WTC11 (cell line): Measurements from ENCODE around the gene TEX44. TPM values are rescaled to one million over a fixed set of nuclear protein-coding genes. Genes with fewer than 3 reads are reported as not detected.
A peak's percentile ranks its signal among the peaks of the same experiment; 100 is the strongest.

Experiments used
- ATAC-seq: fragments of 200-7000 bp; cut with Tn5 transposase; 2 replicates; pipeline ENCODE4 v1.10.0; 2021; ENCODE audit warnings: mild to moderate bottlenecking, moderate library complexity
- CTCF ChIA-PET: fragments of 300-600 bp; sonication (Branson Sonifier 250); formaldehyde crosslinking; loops from one replicate; lab custom pipeline; 2021; ENCODE audit warnings: antibody characterized with exemption; lab: Charles Lee
- POLR2A ChIA-PET: fragments of 350-600 bp; sonication (Branson Sonifier 250); formaldehyde crosslinking; loops from one replicate; lab custom pipeline; 2021; ENCODE audit warnings: antibody characterized with exemption; lab: Charles Lee
- DNase-seq: peaks from one replicate; pipeline ENCODE4 v3.0.0; 2021; ENCODE audit warnings: low spot score
- H3K27ac Mint-ChIP-seq: 2 replicates; pipeline ENCODE4 v1.8.0; 2021; ENCODE audit warnings: mixed read lengths
- H3K27me3 Mint-ChIP-seq: 2 replicates; pipeline ENCODE4 v1.8.0; 2021; ENCODE audit warnings: low read depth, mild to moderate bottlenecking, moderate library complexity, mixed read lengths
- H3K36me3 Mint-ChIP-seq: 2 replicates; pipeline ENCODE4 v1.8.0; 2021; ENCODE audit warnings: mixed read lengths
- H3K4me1 Mint-ChIP-seq: 2 replicates; pipeline ENCODE4 v1.8.0; 2022; ENCODE audit warnings: mixed read lengths
- H3K4me3 Mint-ChIP-seq: 2 replicates; pipeline ENCODE4 v1.8.0; 2021; ENCODE audit warnings: mild to moderate bottlenecking, moderate library complexity, mixed read lengths
- H3K9me3 Mint-ChIP-seq: 2 replicates; pipeline ENCODE4 v1.8.0; 2021; ENCODE audit warnings: mixed read lengths
- ATF1 ChIP-seq: sonication (generic); formaldehyde crosslinking; IDR thresholded peaks from 2 replicates; pipeline ENCODE4 v1.8.1; 2023; ENCODE audit warnings: mild to moderate bottlenecking, moderate library complexity, missing genetic modification reagents
- CREB1 ChIP-seq: sonication (generic); formaldehyde crosslinking; IDR thresholded peaks from 2 replicates; pipeline ENCODE4 v1.8.0; 2023; ENCODE audit warnings: mild to moderate bottlenecking, missing genetic modification reagents
- EMX1 ChIP-seq: fragments of 250-450 bp; sonication (Bioruptor Pico); IDR thresholded peaks from 2 replicates; pipeline ENCODE4 v1.8.0; 2021; ENCODE audit warnings: mild to moderate bottlenecking
- ESRRA ChIP-seq: sonication (generic); formaldehyde crosslinking; IDR thresholded peaks from 2 replicates; pipeline ENCODE4 v1.8.1; 2022; ENCODE audit warnings: mild to moderate bottlenecking, missing genetic modification reagents, borderline replicate concordance
- FOXJ3 ChIP-seq: sonication (generic); formaldehyde crosslinking; IDR thresholded peaks from 2 replicates; pipeline ENCODE4 v1.9.0; 2021; ENCODE audit warnings: missing genetic modification reagents, mild to moderate bottlenecking, borderline replicate concordance
- GABPB1 ChIP-seq: sonication (generic); formaldehyde crosslinking; IDR thresholded peaks from 2 replicates; pipeline ENCODE4 v1.8.1; 2023; ENCODE audit warnings: mild to moderate bottlenecking, missing genetic modification reagents
- GTF2I ChIP-seq: fragments of 250-450 bp; sonication (Bioruptor Pico); conservative IDR thresholded peaks from 2 replicates; pipeline ENCODE4 v1.4.0; 2021; ENCODE audit warnings: mild to moderate bottlenecking
- JAZF1 ChIP-seq: fragments of 250-450 bp; sonication (Bioruptor Pico); IDR thresholded peaks from 2 replicates; pipeline ENCODE4 v1.9.0; 2021; ENCODE audit warnings: moderate library complexity, mild to moderate bottlenecking, inconsistent platforms
- KAT7 ChIP-seq: sonication (generic); formaldehyde crosslinking; IDR thresholded peaks from 2 replicates; pipeline ENCODE4 v1.8.1; 2023; ENCODE audit warnings: missing genetic modification reagents, mild to moderate bottlenecking, borderline replicate concordance
- NFE2L1 ChIP-seq: sonication (generic); formaldehyde crosslinking; IDR thresholded peaks from 2 replicates; pipeline ENCODE4 v1.8.1; 2023; ENCODE audit warnings: missing genetic modification reagents
- NR2C2 ChIP-seq: sonication (generic); formaldehyde crosslinking; IDR thresholded peaks from 2 replicates; pipeline ENCODE4 v1.8.0; 2022; ENCODE audit warnings: mild to moderate bottlenecking, missing genetic modification reagents
- SMAD4 ChIP-seq: sonication (generic); formaldehyde crosslinking; IDR thresholded peaks from 2 replicates; pipeline ENCODE4 v1.8.0; 2022; ENCODE audit warnings: mild to moderate bottlenecking, missing genetic modification reagents
- TCF7 ChIP-seq: sonication (generic); formaldehyde crosslinking; IDR thresholded peaks from 2 replicates; pipeline ENCODE4 v1.8.0; 2022; ENCODE audit warnings: mild to moderate bottlenecking, low read depth, missing genetic modification reagents, moderate library complexity
- ZNF263 ChIP-seq: sonication (generic); formaldehyde crosslinking; IDR thresholded peaks from 2 replicates; pipeline ENCODE4 v1.8.1; 2022; ENCODE audit warnings: low read depth, mild to moderate bottlenecking, moderate library complexity, missing genetic modification reagents
- total RNA-seq: library from RNA; stranded (reverse); gene quantifications from 3 replicates; pipeline ENCODE4 v1.2.3, GENCODE V29; 2021
- TF ChIP-seq, protein P1 (sequence below): sonication (generic); formaldehyde crosslinking; IDR thresholded peaks from 2 replicates; pipeline ENCODE4 v1.8.1; 2023; ENCODE audit warnings: mild to moderate bottlenecking, missing genetic modification reagents
- TF ChIP-seq, protein P2 (sequence below): sonication (generic); formaldehyde crosslinking; IDR thresholded peaks from 2 replicates; pipeline ENCODE4 v1.8.1; 2022; ENCODE audit warnings: missing genetic modification reagents, borderline replicate concordance
- TF ChIP-seq, protein P3 (sequence below): sonication (generic); formaldehyde crosslinking; IDR thresholded peaks from 2 replicates; pipeline ENCODE4 v1.8.0; 2022; ENCODE audit warnings: mild to moderate bottlenecking, missing genetic modification reagents
- TF ChIP-seq, protein P4 (sequence below): sonication (generic); formaldehyde crosslinking; IDR thresholded peaks from 2 replicates; pipeline ENCODE4 v1.8.0; 2022; ENCODE audit warnings: mild to moderate bottlenecking, missing genetic modification reagents
- TF ChIP-seq, protein P5 (sequence below): fragments of 250-450 bp; sonication (Bioruptor Pico); conservative IDR thresholded peaks from 2 replicates; pipeline ENCODE4 v1.9.0; 2021; ENCODE audit warnings: mild to moderate bottlenecking

TEX44 gene
- total RNA-seq, 1 experiment from 2014 or later: not detected

DNA sequence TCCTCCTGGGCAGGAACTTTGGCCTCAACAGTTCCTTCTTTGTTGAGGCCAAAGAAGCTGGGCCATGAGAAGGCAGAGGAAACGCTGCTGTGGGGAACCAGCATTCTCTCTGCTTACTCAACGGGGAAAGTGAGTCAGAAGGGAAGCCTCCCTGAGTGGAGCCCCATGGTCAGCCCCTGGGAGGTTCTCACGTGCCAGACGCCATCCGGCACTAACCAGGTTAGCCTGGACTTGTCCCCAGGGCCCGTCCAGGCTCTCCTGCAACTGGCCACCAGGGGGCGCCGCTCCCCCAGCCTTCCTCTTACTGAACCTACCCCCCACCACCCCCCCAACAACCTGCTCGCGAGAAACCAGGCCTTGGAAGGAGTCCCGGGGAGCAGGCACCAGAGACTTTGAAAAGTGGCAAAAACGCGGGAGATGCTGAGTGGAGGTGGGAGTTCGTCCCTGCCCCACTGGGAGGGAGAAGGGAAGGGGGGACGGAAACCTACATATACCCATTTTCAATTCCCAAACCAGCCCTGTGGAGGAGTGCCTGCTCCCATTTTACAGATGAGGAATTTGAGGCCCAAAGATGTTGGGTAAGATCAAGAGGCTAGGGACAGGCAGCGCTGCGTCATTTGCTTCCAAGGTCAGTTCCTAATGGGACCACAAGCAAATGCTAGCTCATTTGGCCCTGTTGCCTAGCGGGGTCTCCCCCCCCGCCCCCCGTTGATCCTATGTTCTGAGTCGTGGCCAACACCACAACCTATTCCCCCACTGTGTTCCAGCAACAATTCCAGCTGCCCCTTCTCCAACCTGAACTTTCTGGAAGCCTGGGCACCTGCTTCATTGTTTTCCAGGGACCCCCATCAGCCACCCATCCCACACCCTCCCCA, 20.0 kb downstream of the TEX44 start (continued):
- TF ChIP-seq EMX1 (CRISPR knock-in tag): no peak; the same call in 1 of the 2 replicates
- no peak for TF ChIP-seq JAZF1 (CRISPR knock-in tag)
- TF ChIP-seq, protein P1, sequence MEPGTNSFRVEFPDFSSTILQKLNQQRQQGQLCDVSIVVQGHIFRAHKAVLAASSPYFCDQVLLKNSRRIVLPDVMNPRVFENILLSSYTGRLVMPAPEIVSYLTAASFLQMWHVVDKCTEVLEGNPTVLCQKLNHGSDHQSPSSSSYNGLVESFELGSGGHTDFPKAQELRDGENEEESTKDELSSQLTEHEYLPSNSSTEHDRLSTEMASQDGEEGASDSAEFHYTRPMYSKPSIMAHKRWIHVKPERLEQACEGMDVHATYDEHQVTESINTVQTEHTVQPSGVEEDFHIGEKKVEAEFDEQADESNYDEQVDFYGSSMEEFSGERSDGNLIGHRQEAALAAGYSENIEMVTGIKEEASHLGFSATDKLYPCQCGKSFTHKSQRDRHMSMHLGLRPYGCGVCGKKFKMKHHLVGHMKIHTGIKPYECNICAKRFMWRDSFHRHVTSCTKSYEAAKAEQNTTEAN (CRISPR knock-in tag): no peak
- TF ChIP-seq, all 79 proteins: peak for 11

DNA sequence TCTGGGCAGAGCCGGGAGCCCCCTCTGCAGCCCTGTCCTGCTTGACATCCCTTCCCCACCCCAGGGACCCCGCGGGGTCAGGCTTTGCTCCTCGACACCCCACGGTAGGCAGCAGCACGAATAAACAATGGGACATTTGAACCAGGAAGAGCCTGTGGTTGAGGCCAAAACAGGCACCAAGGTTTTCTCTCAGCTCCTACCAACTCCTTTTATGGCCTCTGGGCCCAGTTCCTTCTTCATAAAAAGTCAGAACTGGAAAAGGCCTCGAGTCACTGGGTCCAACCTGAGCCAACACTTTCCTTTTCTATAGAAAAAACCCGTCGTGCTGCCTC, 20.6 kb downstream of the TEX44 start:
- CTCF ChIA-PET: interaction anchor here (0.7 to 10.7 kb wide), 21 partner anchors 8 to 149 kb away, joined by 3 to 236 read pairs (median 6); partner anchors contain the start of genes NCL and PTMA
- peak overlapping the region; percentile 100 for H3K27ac Mint-ChIP-seq
- ATAC-seq: no peak
- TF ChIP-seq EMX1 (CRISPR knock-in tag) (0 out of 2 replicates have a peak, but pooled peaks have one; percentile 0), GABPB1 (CRISPR knock-in tag) (no peak), NFE2L1 (CRISPR knock-in tag) (no peak)
- TF ChIP-seq, protein P2, sequence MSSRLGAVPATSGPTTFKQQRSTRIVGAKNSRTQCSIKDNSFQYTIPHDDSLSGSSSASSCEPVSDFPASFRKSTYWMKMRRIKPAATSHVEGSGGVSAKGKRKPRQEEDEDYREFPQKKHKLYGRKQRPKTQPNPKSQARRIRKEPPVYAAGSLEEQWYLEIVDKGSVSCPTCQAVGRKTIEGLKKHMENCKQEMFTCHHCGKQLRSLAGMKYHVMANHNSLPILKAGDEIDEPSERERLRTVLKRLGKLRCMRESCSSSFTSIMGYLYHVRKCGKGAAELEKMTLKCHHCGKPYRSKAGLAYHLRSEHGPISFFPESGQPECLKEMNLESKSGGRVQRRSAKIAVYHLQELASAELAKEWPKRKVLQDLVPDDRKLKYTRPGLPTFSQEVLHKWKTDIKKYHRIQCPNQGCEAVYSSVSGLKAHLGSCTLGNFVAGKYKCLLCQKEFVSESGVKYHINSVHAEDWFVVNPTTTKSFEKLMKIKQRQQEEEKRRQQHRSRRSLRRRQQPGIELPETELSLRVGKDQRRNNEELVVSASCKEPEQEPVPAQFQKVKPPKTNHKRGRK (CRISPR knock-in tag): no peak
- TF ChIP-seq, protein P3, sequence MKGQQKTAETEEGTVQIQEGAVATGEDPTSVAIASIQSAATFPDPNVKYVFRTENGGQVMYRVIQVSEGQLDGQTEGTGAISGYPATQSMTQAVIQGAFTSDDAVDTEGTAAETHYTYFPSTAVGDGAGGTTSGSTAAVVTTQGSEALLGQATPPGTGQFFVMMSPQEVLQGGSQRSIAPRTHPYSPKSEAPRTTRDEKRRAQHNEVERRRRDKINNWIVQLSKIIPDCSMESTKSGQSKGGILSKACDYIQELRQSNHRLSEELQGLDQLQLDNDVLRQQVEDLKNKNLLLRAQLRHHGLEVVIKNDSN (CRISPR knock-in tag): no peak
- TF ChIP-seq, all 79 proteins: peak for 1
- Mint-ChIP-seq H3K9me3 (no peaks in the 10 kb centered on the region), H3K4me1 (peaks cover 67% of the 10 kb centered on the region), H3K27me3 (peaks cover 2% of the 10 kb centered on the region; the same call in 1 of the 2 replicates), H3K36me3 (no peaks in the 10 kb centered on the region), H3K4me3 (peak overlapping the region; percentile 77)
- DNase-seq: no peak
- POLR2A ChIA-PET: interaction anchor here (0.6 to 6.0 kb wide), 18 partner anchors 9 to 149 kb away, joined by 3 to 145 read pairs (median 6); partner anchors contain the start of genes NCL and PTMA

DNA sequence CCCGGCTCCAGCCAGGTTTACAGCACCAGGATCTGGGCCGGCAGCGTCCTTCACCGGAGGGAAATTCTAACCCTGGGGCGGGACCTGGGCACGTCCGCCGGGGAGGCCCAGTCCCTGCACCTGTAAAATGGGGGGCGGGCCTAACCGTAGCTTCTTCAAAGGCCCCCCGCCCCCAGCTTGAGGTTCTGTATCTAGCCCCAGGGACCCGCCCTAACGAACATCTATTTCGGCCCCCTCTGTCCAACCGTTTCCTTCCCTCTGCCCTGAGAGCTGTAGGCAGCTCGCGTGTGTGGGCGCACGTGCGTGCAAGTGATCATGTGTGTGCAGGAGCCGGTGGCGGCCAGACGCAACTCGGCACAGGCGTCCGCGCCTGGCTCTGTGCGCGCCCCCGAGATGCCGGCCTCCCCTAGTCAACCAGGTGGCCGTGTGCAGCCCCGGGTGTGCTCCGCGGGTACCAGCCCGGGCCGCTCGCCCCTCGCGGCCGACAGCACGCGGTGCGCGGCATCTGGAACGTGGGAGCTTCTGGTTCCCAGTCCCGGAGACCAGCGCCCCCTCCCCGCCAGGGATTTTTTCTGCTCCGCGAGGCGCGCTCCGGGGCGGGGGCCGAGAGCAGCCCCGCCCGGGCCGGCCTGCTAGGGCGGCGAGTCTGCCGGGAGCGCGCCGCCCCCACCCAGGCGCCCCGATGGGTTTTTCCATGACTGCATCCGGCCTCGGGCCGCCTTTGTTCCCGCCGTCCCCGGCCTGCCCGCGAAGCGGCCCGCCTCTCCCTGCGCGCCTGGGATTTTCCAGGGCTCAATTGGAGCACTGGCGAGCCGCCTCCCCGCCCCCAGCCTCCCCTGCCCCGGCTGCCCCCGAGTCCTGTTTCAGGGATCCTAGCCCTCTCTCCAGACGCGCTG, 21.2 kb downstream of the TEX44 start:
- Mint-ChIP-seq H3K36me3 (no peaks in the 10 kb centered on the region), H3K27me3 (peaks cover 2% of the 10 kb centered on the region; the same call in 1 of the 2 replicates), H3K27ac (peak overlapping the region; percentile 100), H3K4me1 (peaks cover 68% of the 10 kb centered on the region), H3K4me3 (peak overlapping the region; percentile 77), H3K9me3 (no peaks in the 10 kb centered on the region)
- DNase-seq (peak; percentile 91), ATAC-seq (peak; percentile 33)
- ChIA-PET POLR2A (interaction anchor here (0.8 to 6.0 kb wide), 18 partner anchors 8 to 150 kb away, joined by 3 to 145 read pairs (median 6); partner anchors contain the start of genes NCL and PTMA), CTCF (interaction anchor here (0.7 to 10.7 kb wide), 23 partner anchors 9 to 182 kb away, joined by 3 to 236 read pairs (median 6); partner anchors contain the start of genes NCL and PTMA)
- TF ChIP-seq SMAD4 (CRISPR knock-in tag): no peak
- TF ChIP-seq FOXJ3: no peak
- TF ChIP-seq NR2C2: no peak
- TF ChIP-seq GTF2I (CRISPR knock-in tag): no peak
- no peak for TF ChIP-seq ESRRA (CRISPR knock-in tag)
- TF ChIP-seq TCF7 (CRISPR knock-in tag): no peak
- TF ChIP-seq, protein P4, sequence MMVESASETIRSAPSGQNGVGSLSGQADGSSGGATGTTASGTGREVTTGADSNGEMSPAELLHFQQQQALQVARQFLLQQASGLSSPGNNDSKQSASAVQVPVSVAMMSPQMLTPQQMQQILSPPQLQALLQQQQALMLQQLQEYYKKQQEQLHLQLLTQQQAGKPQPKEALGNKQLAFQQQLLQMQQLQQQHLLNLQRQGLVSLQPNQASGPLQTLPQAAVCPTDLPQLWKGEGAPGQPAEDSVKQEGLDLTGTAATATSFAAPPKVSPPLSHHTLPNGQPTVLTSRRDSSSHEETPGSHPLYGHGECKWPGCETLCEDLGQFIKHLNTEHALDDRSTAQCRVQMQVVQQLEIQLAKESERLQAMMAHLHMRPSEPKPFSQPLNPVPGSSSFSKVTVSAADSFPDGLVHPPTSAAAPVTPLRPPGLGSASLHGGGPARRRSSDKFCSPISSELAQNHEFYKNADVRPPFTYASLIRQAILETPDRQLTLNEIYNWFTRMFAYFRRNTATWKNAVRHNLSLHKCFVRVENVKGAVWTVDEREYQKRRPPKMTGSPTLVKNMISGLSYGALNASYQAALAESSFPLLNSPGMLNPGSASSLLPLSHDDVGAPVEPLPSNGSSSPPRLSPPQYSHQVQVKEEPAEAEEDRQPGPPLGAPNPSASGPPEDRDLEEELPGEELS (CRISPR knock-in tag): 0 out of 2 replicates have a peak, but pooled peaks have one; percentile 65
- TF ChIP-seq, protein P2 (CRISPR knock-in tag): no peak
- peak; percentile 76; the same call in 1 of the 2 replicates for TF ChIP-seq CREB1 (CRISPR knock-in tag)
- TF ChIP-seq ZNF263 (CRISPR knock-in tag): no peak
- TF ChIP-seq ATF1: no peak
- no peak; the same call in 1 of the 2 replicates for TF ChIP-seq EMX1 (CRISPR knock-in tag)
- TF ChIP-seq KAT7: no peak
- no peak for TF ChIP-seq JAZF1 (CRISPR knock-in tag)
- TF ChIP-seq, protein P5, sequence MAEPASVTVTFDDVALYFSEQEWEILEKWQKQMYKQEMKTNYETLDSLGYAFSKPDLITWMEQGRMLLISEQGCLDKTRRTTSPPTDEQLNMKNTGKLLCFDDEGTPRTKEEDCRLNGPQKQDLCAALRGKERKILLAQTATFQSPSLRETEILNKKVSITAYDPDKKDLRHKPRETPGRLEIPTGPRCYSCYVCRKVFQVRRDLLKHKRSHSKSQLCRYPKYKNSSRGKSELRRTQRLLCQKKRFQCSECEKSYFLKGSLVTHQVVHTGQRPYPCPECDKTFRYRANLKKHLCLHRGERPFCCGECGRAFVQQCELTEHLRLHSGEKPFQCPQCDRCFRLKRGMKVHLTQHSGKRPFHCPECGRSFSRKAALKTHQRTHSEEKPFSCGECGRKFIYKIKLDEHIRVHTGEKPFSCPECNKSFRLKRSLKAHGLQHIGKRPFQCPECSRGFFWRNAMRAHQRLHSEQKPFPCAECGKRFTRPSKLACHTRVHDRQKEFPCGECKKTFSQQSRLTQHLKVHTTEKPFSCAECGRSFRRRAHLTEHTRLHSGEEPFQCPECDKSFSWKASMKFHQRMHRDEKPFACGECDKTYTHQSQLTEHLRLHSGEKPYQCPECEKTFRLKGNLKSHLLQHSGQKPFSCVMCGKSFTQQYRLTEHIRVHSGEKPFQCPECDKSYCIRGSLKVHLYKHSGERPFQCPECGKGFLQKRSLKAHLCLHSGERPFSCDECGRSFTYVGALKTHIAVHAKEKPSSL (CRISPR knock-in tag): no peak
